Memory B cell (primary cell): ENCODE results near the gene CTCF.

Source experiments
- ATAC-seq: fragments of 150-1000 bp; cut with Tn5 transposase; 2 replicates; pipeline ENCODE4 v1.10.0; 2021; ENCODE audit warnings: low read depth, mild to moderate bottlenecking, moderate library complexity
- DNase-seq, 2 donors: peaks; one replicate each; pipeline ENCODE4 v3.0.0; 2022; ENCODE audit warnings: low spot score in 2 of 2
- H3K27ac Mint-ChIP-seq: one replicate; pipeline ENCODE4 v1.8.0; 2022; ENCODE audit warnings: mild to moderate bottlenecking, moderate library complexity, mixed read lengths
- H3K27me3 Mint-ChIP-seq: one replicate; pipeline ENCODE4 v1.8.0; 2022; ENCODE audit warnings: mixed read lengths
- H3K36me3 Mint-ChIP-seq: one replicate; pipeline ENCODE4 v1.8.0; 2022; ENCODE audit warnings: mild to moderate bottlenecking, mixed read lengths
- H3K4me1 Mint-ChIP-seq: one replicate; pipeline ENCODE4 v1.8.0; 2022; ENCODE audit warnings: mixed read lengths
- H3K4me3 Mint-ChIP-seq: one replicate; pipeline ENCODE4 v1.8.0; 2022; ENCODE audit warnings: mild to moderate bottlenecking, moderate library complexity, mixed read lengths
- H3K9me3 Mint-ChIP-seq: one replicate; pipeline ENCODE4 v1.8.0; 2022; ENCODE audit warnings: mixed read lengths

The CTCF gene

DNA sequence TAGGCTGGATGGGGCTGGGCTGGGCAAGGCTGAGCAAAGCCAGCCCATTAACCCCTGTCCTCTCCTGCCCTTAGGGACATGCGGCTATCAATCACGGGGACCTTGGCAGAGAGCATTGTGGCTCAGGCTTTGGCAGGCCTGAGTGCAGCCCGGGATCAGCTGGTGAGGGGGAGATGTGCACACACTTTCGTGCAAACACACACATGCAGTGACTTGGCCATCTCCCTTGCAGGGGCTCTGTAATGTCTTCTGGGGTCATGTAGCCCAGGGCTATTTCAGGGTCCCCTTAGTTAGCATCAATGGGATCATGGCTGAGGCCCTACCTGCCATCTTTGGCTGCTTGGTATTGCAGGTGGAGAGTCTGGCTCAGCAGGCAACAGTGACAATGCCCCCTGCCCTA lies 89.5 kb downstream of the CTCF start:
- no peak for DNase-seq
- peaks cover 9% of the 10 kb centered on the region for H3K4me1 Mint-ChIP-seq
- no peak for ATAC-seq
- no peaks in the 10 kb centered on the region for H3K9me3 Mint-ChIP-seq
- H3K27me3 Mint-ChIP-seq = no peaks in the 10 kb centered on the region
- peak overlapping the region; percentile 47 for H3K27ac Mint-ChIP-seq
- no peak overlapping the region for H3K4me3 Mint-ChIP-seq
- peaks cover 23% of the 10 kb centered on the region for H3K36me3 Mint-ChIP-seq

DNA sequence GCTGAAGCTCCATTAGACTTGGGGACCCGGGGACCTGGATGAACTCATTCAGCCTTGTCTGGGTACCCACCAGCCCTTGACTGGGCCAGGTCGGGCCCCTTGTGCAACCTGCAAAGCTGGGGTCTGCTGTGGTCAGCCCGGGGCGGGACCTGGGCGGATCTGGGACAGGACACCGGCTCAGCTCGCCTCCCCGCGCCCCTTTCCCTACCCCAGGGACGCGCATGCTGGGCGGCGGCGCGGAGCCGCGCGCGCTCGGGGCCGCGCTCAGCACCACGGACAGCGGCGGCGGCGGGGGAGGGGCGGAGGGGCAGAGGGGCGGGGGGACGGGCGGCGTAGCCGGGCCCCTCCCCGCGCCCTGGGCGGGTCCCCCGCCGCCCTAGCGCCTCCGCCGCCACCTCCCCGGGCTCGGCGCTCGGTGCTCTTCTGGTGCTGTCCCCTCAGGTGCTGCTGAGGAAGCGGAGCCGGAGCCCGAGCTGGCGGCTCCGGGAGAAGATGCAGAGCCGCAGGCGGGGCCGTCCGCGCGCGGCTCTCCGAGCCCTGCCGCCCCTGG lies 90.3 kb downstream of the CTCF start:
- H3K27me3 Mint-ChIP-seq = no peaks in the 10 kb centered on the region
- H3K4me1 Mint-ChIP-seq = peaks cover 9% of the 10 kb centered on the region
- ATAC-seq (no peak), DNase-seq (no peak)
- no peak overlapping the region for H3K27ac Mint-ChIP-seq
- H3K9me3 Mint-ChIP-seq = no peaks in the 10 kb centered on the region
- no peak overlapping the region for H3K4me3 Mint-ChIP-seq
- peaks cover 23% of the 10 kb centered on the region for H3K36me3 Mint-ChIP-seq

DNA sequence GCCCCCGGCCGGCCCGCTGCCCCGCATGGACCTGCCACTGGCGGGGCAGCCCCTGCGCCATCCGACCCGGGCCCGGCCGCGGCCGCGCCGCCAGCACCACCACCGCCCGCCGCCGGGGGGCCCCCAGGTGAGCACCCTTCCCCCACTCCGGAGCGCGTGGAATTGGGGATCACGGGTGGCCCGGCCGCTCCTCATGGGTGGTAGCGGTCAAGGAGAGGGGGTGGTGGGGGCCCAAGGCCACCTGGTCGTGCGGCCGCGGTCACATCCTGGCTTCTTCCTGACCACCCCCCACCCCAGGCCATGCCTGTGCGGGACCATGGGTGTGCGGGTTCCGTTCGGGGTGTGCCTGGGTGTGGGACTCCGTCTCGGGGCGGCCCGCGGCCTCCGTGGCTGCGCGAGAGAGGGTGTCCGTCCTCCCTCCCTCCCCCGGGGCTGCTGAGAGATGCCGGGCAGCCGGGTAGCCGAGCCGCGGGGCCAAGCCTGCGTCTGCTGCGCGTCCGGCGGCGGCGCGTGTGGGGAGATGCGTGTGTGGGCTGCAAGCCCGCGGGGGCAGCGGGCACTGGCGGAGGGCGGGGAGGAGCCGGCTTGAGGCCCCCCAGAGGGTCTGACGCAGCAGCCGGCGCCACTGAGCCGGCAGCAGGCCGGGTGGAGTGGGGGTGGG lies 90.9 kb downstream of the CTCF start:
- ATAC-seq = no peak
- peaks cover 27% of the 10 kb centered on the region for H3K36me3 Mint-ChIP-seq

DNA sequence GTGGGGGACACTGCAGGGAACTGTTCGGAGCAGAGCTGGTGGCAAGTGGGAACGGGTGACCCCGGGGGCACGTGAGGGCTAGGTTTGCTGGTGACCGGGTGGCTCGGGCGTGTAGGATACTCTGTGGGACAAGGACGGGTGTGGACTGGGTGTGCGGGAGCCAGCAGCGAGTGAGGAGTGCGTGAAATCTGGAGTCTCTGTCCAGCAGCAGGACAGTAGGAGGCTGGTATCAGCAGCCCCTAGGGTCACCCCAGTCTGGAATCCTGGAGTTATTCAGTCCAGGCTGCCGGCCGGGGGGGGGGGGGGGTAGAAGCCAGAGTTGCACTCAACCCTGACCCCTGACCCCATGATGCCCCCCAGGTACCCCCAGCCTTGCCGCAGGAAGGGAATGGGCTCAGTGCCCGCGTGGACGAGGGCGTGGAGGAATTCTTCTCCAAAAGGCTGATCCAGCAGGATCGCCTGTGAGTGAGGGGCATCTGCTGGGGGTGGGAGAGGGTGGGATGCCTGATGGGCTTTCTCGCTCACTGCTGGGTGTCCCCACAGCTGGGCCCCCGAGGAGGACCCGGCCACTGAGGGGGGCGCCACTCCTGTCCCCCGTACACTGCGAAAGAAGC lies 91.6 kb downstream of the CTCF start:
- no peak for DNase-seq
- ATAC-seq = no peak
- Mint-ChIP-seq H3K27me3 (no peaks in the 10 kb centered on the region), H3K4me1 (peaks cover 13% of the 10 kb centered on the region), H3K36me3 (peaks cover 22% of the 10 kb centered on the region), H3K27ac (no peak overlapping the region), H3K4me3 (no peak overlapping the region), H3K9me3 (no peaks in the 10 kb centered on the region)

More for the DNA sequence above, 90.9 kb downstream of the CTCF start:
- H3K27me3 Mint-ChIP-seq = no peaks in the 10 kb centered on the region
- H3K4me3 Mint-ChIP-seq = no peak overlapping the region
- H3K9me3 Mint-ChIP-seq = no peaks in the 10 kb centered on the region
- H3K27ac Mint-ChIP-seq = no peak overlapping the region
- DNase-seq = no peak
- peaks cover 9% of the 10 kb centered on the region for H3K4me1 Mint-ChIP-seq

DNA sequence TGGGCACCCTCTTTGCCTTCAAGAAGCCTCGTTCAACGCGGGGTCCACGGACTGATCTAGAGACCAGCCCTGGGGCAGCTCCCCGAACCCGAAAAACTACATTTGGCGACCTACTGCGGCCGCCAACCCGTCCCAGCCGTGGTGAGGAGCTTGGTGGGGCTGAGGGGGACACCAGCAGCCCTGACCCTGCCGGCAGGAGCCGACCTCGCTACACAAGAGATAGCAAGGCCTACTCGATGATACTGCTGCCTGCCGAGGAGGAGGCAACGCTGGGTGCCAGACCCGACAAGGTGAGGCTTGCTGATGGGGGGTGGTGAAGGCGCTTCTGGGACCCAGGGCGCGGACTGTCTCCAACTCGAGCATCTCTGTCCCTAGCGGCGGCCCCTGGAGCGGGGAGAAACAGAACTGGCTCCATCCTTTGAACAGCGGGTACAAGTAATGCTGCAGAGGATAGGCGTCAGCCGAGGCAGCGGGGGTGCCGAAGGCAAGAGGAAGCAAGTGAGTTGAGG lies 92.1 kb downstream of the CTCF start:
- DNase-seq (no peak), ATAC-seq (no peak)
- Mint-ChIP-seq H3K27ac (no peak overlapping the region), H3K9me3 (no peaks in the 10 kb centered on the region), H3K4me1 (peaks cover 17% of the 10 kb centered on the region), H3K27me3 (no peaks in the 10 kb centered on the region), H3K36me3 (peaks cover 22% of the 10 kb centered on the region), H3K4me3 (no peak overlapping the region)

DNA sequence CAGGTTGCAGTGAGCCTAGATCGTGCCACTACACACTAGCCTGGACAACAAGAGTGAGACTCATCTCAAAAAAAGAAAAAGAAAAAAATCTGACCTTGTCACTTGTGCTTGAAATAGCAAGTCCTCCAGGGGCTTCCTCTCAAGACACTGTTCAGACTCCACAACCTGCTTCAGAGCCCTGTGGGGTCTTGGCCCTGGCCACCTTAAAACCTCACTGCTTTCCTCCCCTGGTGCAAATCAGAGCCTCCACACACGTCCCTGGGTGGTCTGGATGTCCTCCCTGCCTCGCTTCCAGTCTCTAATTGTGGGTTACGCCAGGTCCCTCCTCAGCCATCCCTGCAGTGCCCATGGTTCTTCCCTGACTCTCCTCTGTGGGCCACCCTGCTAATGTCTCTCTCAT lies 93.0 kb downstream of the CTCF start:
- Mint-ChIP-seq H3K4me1 (peaks cover 18% of the 10 kb centered on the region), H3K27ac (peak overlapping the region; percentile 29), H3K9me3 (no peaks in the 10 kb centered on the region), H3K4me3 (no peak overlapping the region), H3K36me3 (peaks cover 20% of the 10 kb centered on the region), H3K27me3 (no peaks in the 10 kb centered on the region)
- ATAC-seq (no peak), DNase-seq (no peak)

DNA sequence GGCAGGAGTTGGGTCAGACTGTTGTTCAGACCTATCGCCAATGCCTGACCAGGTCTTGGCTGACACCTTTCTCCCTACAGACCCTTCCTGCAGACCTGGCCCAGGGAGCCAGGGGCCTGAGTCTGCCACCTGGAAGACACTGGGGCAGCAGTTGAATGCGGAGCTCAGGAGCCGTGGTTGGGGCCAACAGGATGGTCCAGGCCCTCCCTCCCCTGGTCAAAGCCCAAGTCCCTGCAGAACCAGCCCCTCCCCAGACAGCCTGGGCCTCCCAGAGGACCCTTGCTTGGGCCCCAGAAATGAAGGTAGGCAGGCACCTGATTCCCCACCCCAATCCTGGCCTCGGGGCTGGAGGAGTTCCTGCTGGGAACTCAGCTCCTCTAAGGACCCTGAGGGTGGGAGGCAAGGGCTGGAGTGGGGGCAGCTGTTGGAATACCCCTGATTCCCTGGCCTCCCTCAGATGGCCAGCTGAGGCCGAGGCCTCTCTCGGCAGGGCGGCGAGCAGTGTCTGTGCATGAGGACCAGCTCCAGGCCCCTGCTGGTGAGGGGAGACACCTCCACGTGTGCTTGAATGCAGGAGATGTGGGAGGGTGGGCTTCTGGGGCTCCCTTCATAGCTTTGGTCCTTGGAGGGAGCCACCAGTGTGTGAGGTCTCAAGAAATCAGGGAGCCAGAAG lies 94.2 kb downstream of the CTCF start:
- H3K4me1 Mint-ChIP-seq = peaks cover 18% of the 10 kb centered on the region
- H3K27me3 Mint-ChIP-seq = no peaks in the 10 kb centered on the region
- H3K9me3 Mint-ChIP-seq = no peaks in the 10 kb centered on the region
- H3K27ac Mint-ChIP-seq = no peak overlapping the region
- no peak overlapping the region for H3K4me3 Mint-ChIP-seq
- ATAC-seq (no peak), DNase-seq (no peak)
- peaks cover 14% of the 10 kb centered on the region for H3K36me3 Mint-ChIP-seq

DNA sequence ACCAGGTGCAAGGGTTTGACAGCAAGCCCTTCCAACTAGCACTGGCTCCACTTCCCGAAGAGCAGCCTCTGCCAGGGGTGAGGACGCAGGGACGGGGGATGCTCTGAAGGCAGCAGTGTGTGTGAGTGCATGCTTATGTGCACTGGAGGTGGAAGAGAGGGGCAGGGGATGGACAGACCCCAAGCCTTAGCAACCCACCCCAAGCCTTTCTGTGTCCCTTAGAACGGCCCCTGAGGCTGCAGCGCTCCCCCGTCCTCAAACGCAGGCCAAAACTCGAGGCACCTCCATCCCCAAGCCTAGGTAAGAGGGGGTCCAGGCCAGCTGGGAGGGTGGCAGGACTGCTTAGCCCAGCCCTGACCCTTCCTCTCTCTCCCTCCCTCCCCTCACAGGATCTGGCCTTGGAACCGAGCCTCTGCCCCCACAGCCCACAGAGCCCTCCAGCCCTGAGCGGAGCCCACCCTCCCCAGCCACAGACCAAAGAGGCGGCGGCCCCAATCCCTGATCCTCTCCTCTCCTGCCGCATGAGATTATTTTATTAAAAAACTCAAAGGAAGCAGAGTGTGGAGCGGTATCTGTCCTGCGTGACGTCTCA lies 94.8 kb downstream of the CTCF start:
- H3K27ac Mint-ChIP-seq = no peak overlapping the region
- ATAC-seq = no peak
- peaks cover 13% of the 10 kb centered on the region for H3K36me3 Mint-ChIP-seq

DNA sequence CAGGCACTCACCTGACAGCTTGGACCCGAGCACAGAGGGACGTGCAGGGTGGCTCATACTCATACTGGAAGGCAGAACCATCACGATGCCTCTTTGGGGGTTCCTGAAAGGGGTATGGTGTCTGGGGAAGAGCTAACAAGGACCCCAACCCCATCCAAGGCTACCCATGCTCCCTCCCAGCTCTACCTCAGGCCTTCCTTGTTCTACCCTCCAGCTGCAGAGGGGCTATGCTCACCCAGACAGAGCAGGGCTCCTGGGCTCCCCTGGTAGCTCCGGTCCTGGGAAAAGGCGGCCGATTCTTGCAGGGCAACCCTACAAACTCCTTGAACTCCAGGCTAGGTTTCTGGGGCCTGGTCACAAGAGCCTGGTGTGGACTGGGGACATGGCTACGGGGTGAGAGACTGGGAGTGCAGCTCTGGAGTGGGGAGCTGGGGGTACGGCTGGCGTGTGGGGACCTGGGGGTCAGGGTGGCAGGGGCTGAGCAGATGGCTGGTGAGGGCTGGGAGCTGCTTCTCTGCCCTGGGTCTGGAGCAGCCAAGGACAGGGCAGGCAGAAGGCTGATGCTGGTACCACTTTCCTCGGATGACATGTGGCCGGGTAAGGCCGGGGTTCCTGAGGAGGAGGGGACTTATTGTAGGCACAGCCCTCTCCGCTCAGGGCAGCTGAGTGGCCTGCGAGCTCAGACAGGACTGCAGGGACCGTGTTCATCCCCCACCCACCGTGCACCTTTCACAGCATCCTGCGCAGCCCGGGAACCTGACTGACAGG lies 95.6 kb downstream of the CTCF start:
- ATAC-seq (no peak), DNase-seq (no peak)
- H3K9me3 Mint-ChIP-seq = no peaks in the 10 kb centered on the region
- H3K4me1 Mint-ChIP-seq = peaks cover 20% of the 10 kb centered on the region
- H3K36me3 Mint-ChIP-seq = peaks cover 12% of the 10 kb centered on the region
- no peaks in the 10 kb centered on the region for H3K27me3 Mint-ChIP-seq
- peak overlapping the region; percentile 46 for H3K4me3 Mint-ChIP-seq
- no peak overlapping the region for H3K27ac Mint-ChIP-seq

More for the DNA sequence above, 94.8 kb downstream of the CTCF start:
- Mint-ChIP-seq H3K4me1 (peaks cover 20% of the 10 kb centered on the region), H3K9me3 (no peaks in the 10 kb centered on the region), H3K27me3 (no peaks in the 10 kb centered on the region), H3K4me3 (no peak overlapping the region)
- DNase-seq = no peak

DNA sequence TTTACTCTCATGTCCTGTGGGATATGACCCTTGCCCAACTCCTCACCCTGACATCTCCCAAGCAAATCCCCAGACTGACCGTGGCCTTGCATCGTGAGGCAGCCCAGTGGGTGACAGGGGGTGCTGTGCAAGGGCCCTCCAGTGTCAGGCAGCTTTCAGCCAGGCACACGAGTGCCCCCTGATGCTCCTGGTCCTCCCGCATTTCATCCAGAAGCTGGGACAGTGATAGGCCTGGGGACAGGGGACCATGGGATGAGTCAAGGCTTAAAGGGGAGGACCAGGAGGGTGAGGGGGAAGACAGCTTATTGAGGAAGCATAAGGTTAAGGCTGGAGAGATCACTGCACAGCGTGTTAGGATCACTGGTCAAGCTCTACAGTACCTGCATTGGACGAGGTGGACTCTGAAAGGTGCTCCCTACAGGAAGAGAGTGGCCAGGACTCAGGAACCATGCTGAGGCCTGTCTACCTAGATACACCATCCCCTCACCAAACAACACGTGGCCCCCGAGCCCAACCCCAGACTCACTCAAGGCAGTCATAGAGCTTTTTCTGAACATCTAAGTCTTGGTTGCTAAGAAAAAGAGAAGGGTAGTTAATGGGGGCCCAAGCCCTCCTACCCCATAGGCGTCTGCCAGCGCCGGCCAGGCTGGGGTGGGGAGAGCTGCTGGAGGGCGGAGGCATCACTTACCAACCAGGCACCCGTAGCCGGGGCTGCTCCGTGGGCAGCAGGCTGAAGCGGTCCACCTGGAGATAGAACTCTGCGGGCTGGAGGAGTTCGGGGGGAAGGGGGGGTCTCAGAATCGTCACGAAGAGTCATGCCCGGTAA lies 96.7 kb downstream of the CTCF start:
- peak overlapping the region; percentile 94 for H3K27ac Mint-ChIP-seq
- peak overlapping the region; percentile 94 for H3K4me3 Mint-ChIP-seq
- H3K9me3 Mint-ChIP-seq = no peaks in the 10 kb centered on the region
- H3K36me3 Mint-ChIP-seq = peaks cover 11% of the 10 kb centered on the region
- H3K27me3 Mint-ChIP-seq = no peaks in the 10 kb centered on the region
- DNase-seq (no peak), ATAC-seq (no peak)
- H3K4me1 Mint-ChIP-seq = peaks cover 21% of the 10 kb centered on the region

DNA sequence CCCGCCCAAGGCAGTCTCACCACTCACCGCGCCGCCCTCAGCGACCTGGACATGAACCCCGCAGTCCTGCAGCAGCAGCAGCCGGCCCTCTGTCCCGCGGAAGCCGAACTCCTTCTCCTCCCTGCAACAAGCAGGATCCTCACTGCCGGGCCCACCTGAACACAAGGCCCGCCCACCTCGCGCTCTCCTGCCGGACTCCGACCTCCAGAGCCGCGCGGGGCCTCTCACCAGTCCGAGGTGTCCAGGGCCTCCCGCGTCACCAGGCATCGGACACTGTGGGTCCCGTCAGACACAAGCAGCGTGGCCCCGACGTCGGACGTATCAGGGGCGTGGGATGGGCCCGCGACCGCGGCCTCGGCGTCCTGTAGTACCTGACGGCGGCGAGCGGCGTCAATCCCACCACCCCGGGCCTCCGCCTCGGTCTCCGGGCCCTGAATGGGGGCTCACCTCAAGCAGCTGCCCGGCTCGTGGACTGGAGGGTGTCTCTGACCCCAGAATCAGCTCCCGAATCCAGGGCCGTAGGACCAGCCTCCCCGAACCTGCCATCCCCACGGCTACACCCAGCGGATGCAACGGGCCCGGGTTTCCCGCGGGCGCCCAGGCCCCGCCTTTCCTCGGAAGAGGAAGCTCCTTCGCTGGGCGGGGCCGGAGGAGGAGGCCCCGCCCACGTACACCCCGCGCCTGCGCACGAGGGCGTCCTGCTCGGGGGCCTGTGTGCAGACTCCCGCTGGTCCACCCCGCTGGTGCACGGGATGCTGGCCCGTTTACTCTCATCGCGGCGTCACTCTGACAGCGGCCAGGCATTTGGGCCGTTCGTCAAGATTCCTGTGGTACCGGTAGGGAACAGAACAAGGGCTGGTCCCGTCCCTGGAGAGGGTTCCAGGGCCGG lies 97.6 kb downstream of the CTCF start, which contains the start of gene ACD:
Gene ACD, minus strand, starts transcription at position 586 of the 889 bp plus-strand sequence. Its CDS starts 40 bp downstream, at position 546.
- Mint-ChIP-seq H3K27me3 (no peaks in the 10 kb centered on the region), H3K4me1 (peaks cover 25% of the 10 kb centered on the region)

DNA sequence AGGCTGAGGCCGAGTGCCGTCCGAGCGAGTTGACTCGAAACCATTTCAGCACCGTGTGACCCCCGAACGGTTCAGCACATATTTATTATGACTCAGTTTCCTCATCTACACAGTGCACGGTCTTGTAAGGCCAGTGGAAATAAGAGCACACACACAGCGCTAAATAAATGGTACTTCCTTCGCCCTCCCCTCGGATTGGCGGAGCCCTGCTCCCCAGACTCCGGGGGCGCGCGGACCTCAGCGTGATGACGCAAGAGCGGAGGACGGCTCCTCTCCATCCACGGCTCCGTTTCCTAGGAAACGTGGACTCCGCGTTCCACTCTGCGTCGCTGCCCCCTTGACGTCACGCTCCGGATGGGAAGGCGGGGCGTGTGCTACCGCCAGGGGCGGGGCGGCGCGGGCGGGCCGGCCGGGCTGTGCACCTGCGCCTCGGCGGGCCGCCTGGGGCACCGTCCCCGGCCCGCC lies 98.3 kb downstream of the CTCF start, which contains the start of gene PARD6A:
Gene PARD6A, plus strand, starts transcription at position 397 of the 465 bp plus-strand sequence. CDS start 79 bp downstream, outside the sequence.
- peaks cover 24% of the 10 kb centered on the region for H3K4me1 Mint-ChIP-seq
- H3K4me3 Mint-ChIP-seq = peak within 1 kb of the TSS; percentile 94
- no peaks in the 10 kb centered on the region for H3K27me3 Mint-ChIP-seq
- peak; percentile 86 to 93 for DNase-seq
- peaks cover 8% of the 10 kb centered on the region for H3K36me3 Mint-ChIP-seq
- H3K9me3 Mint-ChIP-seq = no peaks in the 10 kb centered on the region
- ATAC-seq = peak; percentile 85
- peak within 1 kb of the TSS; percentile 94 for H3K27ac Mint-ChIP-seq

More for the DNA sequence above, 97.6 kb downstream of the CTCF start, which contains the start of gene ACD:
- Mint-ChIP-seq H3K4me3 (peak within 1 kb of the TSS; percentile 94), H3K36me3 (peaks cover 11% of the 10 kb centered on the region), H3K9me3 (no peaks in the 10 kb centered on the region), H3K27ac (peak within 1 kb of the TSS; percentile 94)
- ATAC-seq (peak; percentile 61), DNase-seq (peak; percentile 94)
